Endothelial cell of umbilical vein (primary cell): ENCODE measurements around the gene DCC. TPM values are rescaled to one million over a fixed set of nuclear protein-coding genes. Genes with fewer than 3 reads are reported as not detected.

Experiments used
- BruUV-seq: library from RNA; stranded (reverse); fragments of 400-500 nt; replicated peaks from 2 replicates; lab custom pipeline; 2021; lab: Mats Ljungman, UMichigan
- CTCF ChIA-PET: fragments of 300-600, 350-600 bp; sonication (Branson Sonifier 250); formaldehyde crosslinking; loops from one replicate; lab custom pipeline; 2021; ENCODE audit warnings: antibody characterized with exemption, inconsistent platforms; lab: Charles Lee
- POLR2A ChIA-PET: fragments of 300-600, 350-600 bp; sonication (Branson Sonifier 250); formaldehyde crosslinking; loops from one replicate; lab custom pipeline; 2021; ENCODE audit warnings: antibody characterized with exemption, inconsistent platforms; lab: Charles Lee
- DNase-seq: peaks from one replicate; pipeline ENCODE4 v3.0.0-alpha.2; 2011; ENCODE audit warnings: low read depth, low spot score
- FAIRE-seq: peaks from 2 replicates; lab custom pipeline; 2011; peaks lifted over from hg19 to GRCh38; lab: Jason Lieb, UNC
- H2AFZ ChIP-seq: 2 replicates; pipeline ENCODE4 v1.6.0; 2012; ENCODE audit warnings: low read depth, low read length, control low read depth, inconsistent platforms
- H3K27ac ChIP-seq: 2 replicates; pipeline ENCODE4 v1.5.1; 2011; ENCODE audit warnings: low read depth, mild to moderate bottlenecking, control low read depth, low read length, moderate library complexity; ENCODE audit not compliant: insufficient read depth
- H3K27me3 ChIP-seq, 2 experiments: 2 replicates each; pipeline versions ENCODE4 v1.6.0 to v1.6.1; 2011; ENCODE audit warnings: low read length in 2 of 2, mixed read lengths in 1 of 2; ENCODE audit not compliant: control insufficient read depth in 2 of 2, insufficient read depth in 2 of 2
- H3K36me3 ChIP-seq, 2 experiments: 2 replicates in 1 of 2; 3 replicates in 1 of 2; pipeline ENCODE4 v1.5.1; 2011; ENCODE audit warnings: low read length in 2 of 2, mild to moderate bottlenecking in 1 of 2, moderate library complexity in 1 of 2; ENCODE audit not compliant: control insufficient read depth in 2 of 2, insufficient read depth in 2 of 2; ENCODE audit errors: extremely low read depth in 1 of 2
- H3K4me1 ChIP-seq: 3 replicates; pipeline ENCODE4 v1.5.1; 2011; ENCODE audit warnings: mild to moderate bottlenecking, low read length; ENCODE audit not compliant: control insufficient read depth, insufficient read depth; ENCODE audit errors: extremely low read depth
- H3K4me2 ChIP-seq: 2 replicates; pipeline ENCODE4 v1.6.1; 2011; ENCODE audit warnings: low read length, control low read depth, mixed read lengths; ENCODE audit not compliant: insufficient read depth
- H3K4me3 ChIP-seq, 3 experiments: fragments of 200-600 bp in 1 of 3; sonication (generic), shearing (Covaris generic) in 1 of 3; replicated peaks in 1 of 3; 2 replicates each; pipeline ENCODE4 v1.5.1; 2011 to 2016; ENCODE audit warnings: control low read depth in 3 of 3, low read length in 3 of 3, mild to moderate bottlenecking in 2 of 3, inconsistent platforms in 1 of 3, low read depth in 1 of 3, moderate library complexity in 1 of 3; ENCODE audit not compliant: insufficient read depth in 1 of 3
- H3K79me2 ChIP-seq: 2 replicates; pipeline ENCODE4 v1.6.0; 2012; ENCODE audit warnings: low read length, inconsistent platforms; ENCODE audit not compliant: control insufficient read depth, insufficient read depth
- H3K9ac ChIP-seq: replicated peaks from 2 replicates; pipeline ENCODE3; 2011; ENCODE audit warnings: low read length, control low read depth; ENCODE audit not compliant: insufficient read depth; ENCODE audit errors: extremely low read depth
- H3K9me1 ChIP-seq: replicated peaks from 3 replicates; pipeline ENCODE4 v1.6.0; 2011; ENCODE audit warnings: mild to moderate bottlenecking, low read length; ENCODE audit not compliant: control insufficient read depth, insufficient read depth; ENCODE audit errors: extremely low read depth
- H3K9me3 ChIP-seq: replicated peaks from 2 replicates; pipeline ENCODE4 v1.5.1; 2012; ENCODE audit warnings: low read length, inconsistent platforms; ENCODE audit not compliant: control insufficient read depth, insufficient read depth
- H4K20me1 ChIP-seq: replicated peaks from 2 replicates; pipeline ENCODE3; 2011; ENCODE audit warnings: mild to moderate bottlenecking, low read length; ENCODE audit not compliant: control insufficient read depth, insufficient read depth; ENCODE audit errors: extremely low read depth
- EZH2 ChIP-seq: IDR thresholded peaks from 2 replicates; pipeline ENCODE4 v1.6.1; 2012; ENCODE audit warnings: borderline replicate concordance, low read depth, mild to moderate bottlenecking, moderate library complexity, low read length, inconsistent platforms; ENCODE audit not compliant: severe bottlenecking
- FOS ChIP-seq: IDR thresholded peaks from 2 replicates; pipeline ENCODE4 v1.6.1; 2011; ENCODE audit warnings: mild to moderate bottlenecking, low read length, moderate library complexity, borderline replicate concordance; ENCODE audit not compliant: insufficient read depth
- GATA2 ChIP-seq: IDR thresholded peaks from 2 replicates; pipeline ENCODE4 v1.7.0; 2011; ENCODE audit warnings: low read depth, mild to moderate bottlenecking, moderate library complexity, mixed read lengths, low read length; ENCODE audit not compliant: insufficient read length, insufficient read depth
- JUN ChIP-seq: IDR thresholded peaks from 2 replicates; pipeline ENCODE4 v1.6.1; 2011; ENCODE audit warnings: borderline replicate concordance, low read depth; ENCODE audit not compliant: insufficient read length, insufficient read depth
- MAX ChIP-seq: IDR thresholded peaks from 2 replicates; pipeline ENCODE4 v1.6.1; 2011; ENCODE audit not compliant: insufficient read depth, insufficient read length
- MYC ChIP-seq: IDR thresholded peaks from one replicate; pipeline ENCODE4 v1.6.1; 2011; ENCODE audit warnings: mild to moderate bottlenecking, low read depth, low read length
- POLR2A ChIP-seq: IDR thresholded peaks from 2 replicates; pipeline ENCODE4 v1.6.1; 2012; ENCODE audit warnings: low read depth, mild to moderate bottlenecking, control low read depth, low read length
- POLR2AphosphoS5 ChIP-seq: IDR thresholded peaks from 2 replicates; pipeline ENCODE4 v1.6.1; 2012; ENCODE audit warnings: low read depth, mild to moderate bottlenecking, control low read depth, low read length, moderate library complexity; ENCODE audit not compliant: insufficient read depth
- dilution Hi-C: fragments of 300-500 bp; cut with MboI; formaldehyde crosslinking; loops from one replicate; pipeline ENCODE4 v1.15.0; 2019; ENCODE audit warnings: low sequenced_read_pairs; ENCODE audit not compliant: extremely low pct_ligation_motif_present
- intact Hi-C: fragments of 100-400 bp; cut with micrococcal nuclease; formaldehyde crosslinking; loops from one replicate; pipeline ENCODE4 v1.10.0; 2022
- polyA plus RNA-seq, 4 experiments: library from polyadenylated mRNA; depleted of rRNA in 3 of 4; stranded (reverse) in 3 of 4; unstranded in 1 of 4; fragments of >200 nt; gene quantifications; 2 replicates each; pipeline versions ENCODE4 v1.2.1 to v1.2.3, GENCODE V29; 2011 to 2012; ENCODE audit warnings: missing spikeins in 1 of 4
- total RNA-seq: library from RNA; stranded (reverse); gene quantifications from 2 replicates; pipeline ENCODE4 v1.2.3, GENCODE V29; 2021
- TF ChIP-seq, protein P1 (sequence below), 2 donors: IDR thresholded peaks; 1 replicate in 1 of 2; 2 replicates in 1 of 2; pipeline ENCODE4 v1.5.1; 2011; ENCODE audit warnings: low read length in 2 of 2, mild to moderate bottlenecking in 2 of 2, moderate library complexity in 2 of 2, control low read depth in 1 of 2, inconsistent platforms in 1 of 2, low read depth in 1 of 2; ENCODE audit not compliant: insufficient read depth in 1 of 2; ENCODE audit errors: extremely low read depth in 1 of 2

DCC gene
- total and polyA plus RNA-seq, 2 donors (not counting 3 experiments of a cell fraction or from before 2014, with no cell fraction given), result not detected

GRCh38 chr18:52816121-52816520, 476.1 kb downstream of the DCC start:
- dilution Hi-C loops, result no loop called here
- H3K9me3 ChIP-seq, result no peaks in the 10 kb centered on the region

More at GRCh38 chr18:52816121-52816520, 476.1 kb downstream of the DCC start:
- Histone ChIP-seq H3K9ac (no peak overlapping the region), H2AFZ (no peak overlapping the region), H3K36me3 (no peaks in the 10 kb centered on the region), H3K4me3 (no peak overlapping the region), H3K9me1 (no peaks in the 10 kb centered on the region), H4K20me1 (no peaks in the 10 kb centered on the region), H3K4me2 (no peak overlapping the region), H3K27ac (no peak overlapping the region), H3K27me3 (no peaks in the 10 kb centered on the region), H3K4me1 (no peaks in the 10 kb centered on the region), H3K79me2 (no peaks in the 10 kb centered on the region)
- CTCF ChIA-PET, result no interaction called here
- BruUV-seq, result no TSS peak
- no peak for DNase-seq
- TF ChIP-seq FOS (no peak), POLR2A (no peak), GATA2 (no peak), MYC (no peak), POLR2AphosphoS5 (no peak), MAX (no peak), JUN (no peak), EZH2 (no peak)
- TF ChIP-seq, protein P1, sequence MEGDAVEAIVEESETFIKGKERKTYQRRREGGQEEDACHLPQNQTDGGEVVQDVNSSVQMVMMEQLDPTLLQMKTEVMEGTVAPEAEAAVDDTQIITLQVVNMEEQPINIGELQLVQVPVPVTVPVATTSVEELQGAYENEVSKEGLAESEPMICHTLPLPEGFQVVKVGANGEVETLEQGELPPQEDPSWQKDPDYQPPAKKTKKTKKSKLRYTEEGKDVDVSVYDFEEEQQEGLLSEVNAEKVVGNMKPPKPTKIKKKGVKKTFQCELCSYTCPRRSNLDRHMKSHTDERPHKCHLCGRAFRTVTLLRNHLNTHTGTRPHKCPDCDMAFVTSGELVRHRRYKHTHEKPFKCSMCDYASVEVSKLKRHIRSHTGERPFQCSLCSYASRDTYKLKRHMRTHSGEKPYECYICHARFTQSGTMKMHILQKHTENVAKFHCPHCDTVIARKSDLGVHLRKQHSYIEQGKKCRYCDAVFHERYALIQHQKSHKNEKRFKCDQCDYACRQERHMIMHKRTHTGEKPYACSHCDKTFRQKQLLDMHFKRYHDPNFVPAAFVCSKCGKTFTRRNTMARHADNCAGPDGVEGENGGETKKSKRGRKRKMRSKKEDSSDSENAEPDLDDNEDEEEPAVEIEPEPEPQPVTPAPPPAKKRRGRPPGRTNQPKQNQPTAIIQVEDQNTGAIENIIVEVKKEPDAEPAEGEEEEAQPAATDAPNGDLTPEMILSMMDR (IDR thresholded peaks at IDR 0.05; ENCODE audit: extremely low read depth in 1 of 2, insufficient read depth in 1 of 2, low read depth in 1 of 2, low read length in 2 of 2), result no peak
- POLR2A ChIA-PET, result no interaction called here
- intact Hi-C loops, result no loop called here
- no peak for FAIRE-seq
